CD14-positive monocyte (primary cell): ENCODE data around the gene KITLG. TPM values are rescaled to one million over a fixed set of nuclear protein-coding genes. Genes with fewer than 3 reads are reported as not detected.

Experiments used
- DNase-seq, 3 donors: peaks; one replicate each; pipeline ENCODE4 v3.0.0-alpha.2; 2011 to 2022
- H2AFZ ChIP-seq: 2 replicates; pipeline ENCODE4 v1.6.0; 2012; ENCODE audit warnings: mild to moderate bottlenecking, low read depth, low read length, inconsistent platforms; ENCODE audit not compliant: insufficient read depth, poor library complexity, severe bottlenecking
- H3K27ac ChIP-seq, 2 donors: 1 replicate in 1 of 2; 2 replicates in 1 of 2; pipeline ENCODE4 v1.5.1; 2012 to 2013; ENCODE audit warnings: low read length in 2 of 2, control low read depth in 1 of 2, inconsistent platforms in 1 of 2, low read depth in 1 of 2, mild to moderate bottlenecking in 1 of 2
- H3K27me3 ChIP-seq, 2 donors: one replicate each; pipeline versions ENCODE4 v1.6.0 to v1.6.1; 2011 to 2013; ENCODE audit warnings: low read length in 2 of 2; ENCODE audit not compliant: control insufficient read depth in 2 of 2, insufficient read depth in 2 of 2
- H3K36me3 ChIP-seq, 2 donors: replicated peaks in 1 of 2; 1 replicate in 1 of 2; 2 replicates in 1 of 2; pipeline versions ENCODE4 v1.5.1 to v1.6.1; 2012 to 2013; ENCODE audit warnings: low read length in 2 of 2, control low read depth in 1 of 2, inconsistent platforms in 1 of 2, mild to moderate bottlenecking in 1 of 2; ENCODE audit not compliant: insufficient read depth in 2 of 2, control insufficient read depth in 1 of 2
- H3K4me1 ChIP-seq, 2 donors: 1 replicate in 1 of 2; 2 replicates in 1 of 2; pipeline versions ENCODE4 v1.5.1 to v1.6.1; 2012 to 2013; ENCODE audit warnings: low read length in 2 of 2, control low read depth in 1 of 2, inconsistent platforms in 1 of 2, mild to moderate bottlenecking in 1 of 2, moderate library complexity in 1 of 2; ENCODE audit not compliant: insufficient read depth in 2 of 2, control insufficient read depth in 1 of 2
- H3K4me2 ChIP-seq: replicated peaks from 2 replicates; pipeline ENCODE3; 2012; ENCODE audit warnings: low read length, moderate library complexity, mild to moderate bottlenecking; ENCODE audit not compliant: poor library complexity, severe bottlenecking; ENCODE audit errors: extremely low read depth
- H3K4me3 ChIP-seq, 3 experiments: fragments of 200-600 bp in 1 of 3; sonication (generic) in 1 of 3; replicated peaks in 1 of 3; 1 replicate in 2 of 3; 2 replicates in 1 of 3; pipeline ENCODE4 v1.5.1; 2011 to 2013; ENCODE audit warnings: low read length in 3 of 3, mild to moderate bottlenecking in 3 of 3, control low read depth in 2 of 3, low read depth in 2 of 3, inconsistent platforms in 1 of 3, moderate library complexity in 1 of 3
- H3K79me2 ChIP-seq: 2 replicates; pipeline ENCODE4 v1.6.0; 2012; ENCODE audit warnings: mild to moderate bottlenecking, control low read depth, inconsistent platforms, low read length, moderate library complexity; ENCODE audit not compliant: insufficient read depth
- H3K9ac ChIP-seq: 2 replicates; pipeline ENCODE4 v1.6.0; 2017; ENCODE audit warnings: low read length, mild to moderate bottlenecking; ENCODE audit not compliant: insufficient read depth, poor library complexity, severe bottlenecking
- H3K9me3 ChIP-seq, 2 donors: replicated peaks in 1 of 2; 1 replicate in 1 of 2; 2 replicates in 1 of 2; pipeline versions ENCODE4 v1.5.1 to v1.6.1; 2012 to 2013; ENCODE audit warnings: low read length in 2 of 2, control low read depth in 1 of 2; ENCODE audit not compliant: control insufficient read depth in 1 of 2, insufficient read depth in 1 of 2
- H4K20me1 ChIP-seq: 2 replicates; pipeline ENCODE4 v1.6.0; 2012; ENCODE audit warnings: mild to moderate bottlenecking, low read length, control low read depth, moderate library complexity; ENCODE audit not compliant: insufficient read depth
- H3K27ac Mint-ChIP-seq, 7 donors: one replicate each; pipeline ENCODE4 v1.8.0; 2020; ENCODE audit warnings: mild to moderate bottlenecking in 7 of 7, mixed read lengths in 7 of 7, moderate library complexity in 6 of 7, inconsistent platforms in 2 of 7
- H3K27me3 Mint-ChIP-seq, 3 donors: one replicate each; pipeline ENCODE4 v1.8.0; 2021 to 2022; ENCODE audit warnings: low read depth in 3 of 3, mild to moderate bottlenecking in 3 of 3, mixed read lengths in 3 of 3, moderate library complexity in 3 of 3, inconsistent platforms in 1 of 3
- H3K36me3 Mint-ChIP-seq, 2 donors: one replicate each; pipeline ENCODE4 v1.8.0; 2020; ENCODE audit warnings: mixed read lengths in 2 of 2, inconsistent platforms in 1 of 2, mild to moderate bottlenecking in 1 of 2
- H3K4me1 Mint-ChIP-seq: one replicate; pipeline ENCODE4 v1.8.0; 2020; ENCODE audit warnings: mild to moderate bottlenecking, mixed read lengths
- H3K4me3 Mint-ChIP-seq, 2 donors: one replicate each; pipeline ENCODE4 v1.8.0; 2020; ENCODE audit warnings: mild to moderate bottlenecking in 2 of 2, mixed read lengths in 2 of 2, moderate library complexity in 1 of 2
- H3K9me3 Mint-ChIP-seq, 7 donors: one replicate each; pipeline ENCODE4 v1.8.0; 2020 to 2022; ENCODE audit warnings: mixed read lengths in 7 of 7, mild to moderate bottlenecking in 6 of 7, moderate library complexity in 6 of 7, inconsistent platforms in 2 of 7
- WGBS: methylation state at CpG from one replicate; pipeline ENCODE4 v1.1.5; 2013; ENCODE audit warnings: missing lambda C conversion rate; ENCODE audit not compliant: insufficient coverage; 5-methylcytosine and 5-hydroxymethylcytosine counted together
- intact Hi-C, 2 donors: fragments of 100-400 bp; cut with micrococcal nuclease; formaldehyde crosslinking; loops; one replicate each; pipeline versions ENCODE4 v1.15.0 to v1.15.1; 2023
- polyA plus RNA-seq, 3 donors: library from polyadenylated mRNA; depleted of rRNA in 1 of 3; unstranded in 2 of 3; stranded (reverse) in 1 of 3; fragments of 300-500 nt in 2 of 3; fragments of >200 nt in 1 of 3; fragmentation: Illumina TruSeq in 2 of 3; gene quantifications; 1 replicate in 2 of 3; 2 replicates in 1 of 3; pipeline ENCODE4 v1.2.3, GENCODE V29; 2012 to 2021
- TF ChIP-seq, protein P1 (sequence below): fragments of 200-600 bp; IDR thresholded peaks from one replicate; pipeline ENCODE4 v1.8.0; 2022; ENCODE audit warnings: antibody characterized with exemption, mild to moderate bottlenecking

KITLG gene
- polyA plus RNA-seq, 3 donors: 0.03 to 0.07 TPM; not detected in 1

GRCh38 chr12:88579601-88580050 is 645 bp downstream of the KITLG start:
- H3K27me3 Mint-ChIP-seq: peaks cover 42 to 54% (median 45%) of the 10 kb centered on the region in 3 donors
- H3K4me3 ChIP-seq: peak overlapping the region; percentile 33 to 75 (median 56)
- H3K4me2 ChIP-seq: peak overlapping the region; percentile 92
- 0% methylated on average over 24 of the region's 30 CpGs for WGBS
- no peak overlapping the region for H3K27ac ChIP-seq
- H3K4me1 Mint-ChIP-seq: peaks cover 17% of the 10 kb centered on the region
- peak overlapping the region; percentile 77 for H2AFZ ChIP-seq
- no peaks in the 10 kb centered on the region for H3K36me3 ChIP-seq
- TF ChIP-seq, protein P1, sequence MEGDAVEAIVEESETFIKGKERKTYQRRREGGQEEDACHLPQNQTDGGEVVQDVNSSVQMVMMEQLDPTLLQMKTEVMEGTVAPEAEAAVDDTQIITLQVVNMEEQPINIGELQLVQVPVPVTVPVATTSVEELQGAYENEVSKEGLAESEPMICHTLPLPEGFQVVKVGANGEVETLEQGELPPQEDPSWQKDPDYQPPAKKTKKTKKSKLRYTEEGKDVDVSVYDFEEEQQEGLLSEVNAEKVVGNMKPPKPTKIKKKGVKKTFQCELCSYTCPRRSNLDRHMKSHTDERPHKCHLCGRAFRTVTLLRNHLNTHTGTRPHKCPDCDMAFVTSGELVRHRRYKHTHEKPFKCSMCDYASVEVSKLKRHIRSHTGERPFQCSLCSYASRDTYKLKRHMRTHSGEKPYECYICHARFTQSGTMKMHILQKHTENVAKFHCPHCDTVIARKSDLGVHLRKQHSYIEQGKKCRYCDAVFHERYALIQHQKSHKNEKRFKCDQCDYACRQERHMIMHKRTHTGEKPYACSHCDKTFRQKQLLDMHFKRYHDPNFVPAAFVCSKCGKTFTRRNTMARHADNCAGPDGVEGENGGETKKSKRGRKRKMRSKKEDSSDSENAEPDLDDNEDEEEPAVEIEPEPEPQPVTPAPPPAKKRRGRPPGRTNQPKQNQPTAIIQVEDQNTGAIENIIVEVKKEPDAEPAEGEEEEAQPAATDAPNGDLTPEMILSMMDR: no peak
- no peak overlapping the region for H3K9ac ChIP-seq
- H3K4me1 ChIP-seq: peaks cover 18% of the 10 kb centered on the region in 2 donors
- peaks cover 42 to 53% of the 10 kb centered on the region in 2 donors for H3K27me3 ChIP-seq
- no peaks in the 10 kb centered on the region for H3K9me3 ChIP-seq
- no peaks in the 10 kb centered on the region for H3K36me3 Mint-ChIP-seq
- no peaks in the 10 kb centered on the region for H3K79me2 ChIP-seq
- intact Hi-C loops: no loop called here
- no peak overlapping the region for H3K27ac Mint-ChIP-seq
- DNase-seq: no peak
- H4K20me1 ChIP-seq: no peaks in the 10 kb centered on the region
- H3K4me3 Mint-ChIP-seq: peak overlapping the region; percentile 79 to 96
- peaks cover 0 to 11% (median 0%) of the 10 kb centered on the region in 7 donors for H3K9me3 Mint-ChIP-seq

- no CpG with 5 or more reads among the region's 8 CpGs for WGBS
- Histone ChIP-seq H3K79me2 (no peaks in the 10 kb centered on the region), H3K9ac (no peak overlapping the region), H2AFZ (peak overlapping the region; percentile 77), H3K4me2 (peak overlapping the region; percentile 92), H3K36me3 (no peaks in the 10 kb centered on the region), H3K9me3 (no peaks in the 10 kb centered on the region), H3K4me3 (peak overlapping the region in 2 of 3 experiments; percentile 56 to 75), H3K27ac (no peak overlapping the region), H3K4me1 (peaks cover 18% of the 10 kb centered on the region in 2 donors), H4K20me1 (no peaks in the 10 kb centered on the region), H3K27me3 (peaks cover 42 to 53% of the 10 kb centered on the region in 2 donors)
- Mint-ChIP-seq H3K9me3 (peaks cover 0 to 11% (median 0%) of the 10 kb centered on the region in 7 donors), H3K4me3 (peak overlapping the region; percentile 79 to 96), H3K36me3 (no peaks in the 10 kb centered on the region), H3K4me1 (peaks cover 17% of the 10 kb centered on the region), H3K27ac (no peak overlapping the region), H3K27me3 (peaks cover 42 to 53% (median 45%) of the 10 kb centered on the region in 3 donors)
- TF ChIP-seq, protein P1: peak; percentile 31
- intact Hi-C loops: no loop called here
- peak in 2 of 3 donors; percentile 3 to 5 for DNase-seq
These were observed 1.1 kb downstream of the KITLG start for GRCh38 chr12:88579161-88579517.
